ENCODE measurements around the gene RALBP1.
"Not testable (repeated sequence)": the region's sequence is repeated elsewhere in the genome, so short reads cannot be mapped to it uniquely, and the experiment has no call there.

The RALBP1 gene

GRCh38 chr18:9482790-9483189 lies 7.5 kb downstream of the RALBP1 start:
- peaks cover 0 to 9% of the 10 kb centered on the region in 2 donors for H3K36me3 ChIP-seq (ENCODE audit: control insufficient read depth in 1 of 2, insufficient read depth in 2 of 2, low read length in 2 of 2)
- no peaks in the 10 kb centered on the region for H3K27me3 ChIP-seq (ENCODE audit: low read depth, low read length)
- no peaks in the 10 kb centered on the region for H3K9me3 ChIP-seq (ENCODE audit: control insufficient read depth in 1 of 2, low read length in 2 of 2)
- H3K4me1 ChIP-seq (ENCODE audit: control insufficient read depth in 1 of 2, insufficient read depth in 2 of 2, low read length in 2 of 2) = peaks cover 0 to 7% of the 10 kb centered on the region in 2 donors
- H3K27ac ChIP-seq (ENCODE audit: low read length) = no peak overlapping the region
- H3K4me3 ChIP-seq (ENCODE audit: low read depth in 1 of 2, low read length in 2 of 2) = no peak overlapping the region

GRCh38 chr18:9483526-9483925 lies 8.2 kb downstream of the RALBP1 start:
- Histone ChIP-seq H3K27ac (ENCODE audit: low read length) (no peak overlapping the region), H3K36me3 (ENCODE audit: control insufficient read depth in 1 of 2, insufficient read depth in 2 of 2, low read length in 2 of 2) (peaks cover 0 to 4% of the 10 kb centered on the region in 2 donors), H3K27me3 (ENCODE audit: low read depth, low read length) (no peaks in the 10 kb centered on the region), H3K4me3 (ENCODE audit: low read depth in 1 of 2, low read length in 2 of 2) (no peak overlapping the region), H3K4me1 (ENCODE audit: control insufficient read depth in 1 of 2, insufficient read depth in 2 of 2, low read length in 2 of 2) (peaks cover 0 to 7% of the 10 kb centered on the region in 2 donors), H3K9me3 (ENCODE audit: control insufficient read depth in 1 of 2, low read length in 2 of 2) (no peaks in the 10 kb centered on the region)

GRCh38 chr18:9484856-9485255 lies 9.5 kb downstream of the RALBP1 start:
- not testable (repeated sequence) for H3K27ac ChIP-seq (ENCODE audit: low read length); H3K36me3 ChIP-seq (ENCODE audit: control insufficient read depth in 1 of 2, insufficient read depth in 2 of 2, low read length in 2 of 2); H3K4me1 ChIP-seq (ENCODE audit: control insufficient read depth in 1 of 2, insufficient read depth in 2 of 2, low read length in 2 of 2); H3K4me3 ChIP-seq (ENCODE audit: low read depth in 1 of 2, low read length in 2 of 2); H3K27me3 ChIP-seq (ENCODE audit: low read depth, low read length); H3K9me3 ChIP-seq (ENCODE audit: control insufficient read depth in 1 of 2, low read length in 2 of 2)

- H3K27me3 ChIP-seq (ENCODE audit: low read depth, low read length) = no peaks in the 10 kb centered on the region
- no peak overlapping the region for H3K27ac ChIP-seq (ENCODE audit: low read length)
- H3K4me1 ChIP-seq (ENCODE audit: control insufficient read depth in 1 of 2, insufficient read depth in 2 of 2, low read length in 2 of 2) = no peaks in the 10 kb centered on the region
- no peaks in the 10 kb centered on the region for H3K9me3 ChIP-seq (ENCODE audit: control insufficient read depth in 1 of 2, low read length in 2 of 2)
- no peak overlapping the region for H3K4me3 ChIP-seq (ENCODE audit: low read depth in 1 of 2, low read length in 2 of 2)
- no peaks in the 10 kb centered on the region for H3K36me3 ChIP-seq (ENCODE audit: control insufficient read depth in 1 of 2, insufficient read depth in 2 of 2, low read length in 2 of 2)
Observed at GRCh38 chr18:9488538-9488937, 13.2 kb downstream of the RALBP1 start.

GRCh38 chr18:9494778-9495331 lies 19.5 kb downstream of the RALBP1 start:
- no peaks in the 10 kb centered on the region for H3K36me3 ChIP-seq (ENCODE audit: control insufficient read depth in 1 of 2, insufficient read depth in 2 of 2, low read length in 2 of 2)
- no peak overlapping the region for H3K4me3 ChIP-seq (ENCODE audit: low read depth in 1 of 2, low read length in 2 of 2)
- H3K4me1 ChIP-seq (ENCODE audit: control insufficient read depth in 1 of 2, insufficient read depth in 2 of 2, low read length in 2 of 2) = no peaks in the 10 kb centered on the region
- no peaks in the 10 kb centered on the region for H3K27me3 ChIP-seq (ENCODE audit: low read depth, low read length)
- H3K9me3 ChIP-seq (ENCODE audit: control insufficient read depth in 1 of 2, low read length in 2 of 2) = no peaks in the 10 kb centered on the region
- no peak overlapping the region for H3K27ac ChIP-seq (ENCODE audit: low read length)

GRCh38 chr18:9495465-9495864 lies 20.2 kb downstream of the RALBP1 start:
- Histone ChIP-seq H3K36me3 (ENCODE audit: control insufficient read depth in 1 of 2, insufficient read depth in 2 of 2, low read length in 2 of 2) (no peaks in the 10 kb centered on the region), H3K27ac (ENCODE audit: low read length) (no peak overlapping the region), H3K4me1 (ENCODE audit: control insufficient read depth in 1 of 2, insufficient read depth in 2 of 2, low read length in 2 of 2) (no peaks in the 10 kb centered on the region), H3K4me3 (ENCODE audit: low read depth in 1 of 2, low read length in 2 of 2) (no peak overlapping the region), H3K27me3 (ENCODE audit: low read depth, low read length) (no peaks in the 10 kb centered on the region), H3K9me3 (ENCODE audit: control insufficient read depth in 1 of 2, low read length in 2 of 2) (no peaks in the 10 kb centered on the region)

- no peaks in the 10 kb centered on the region for H3K4me1 ChIP-seq (ENCODE audit: control insufficient read depth in 1 of 2, insufficient read depth in 2 of 2, low read length in 2 of 2)
- no peak overlapping the region for H3K27ac ChIP-seq (ENCODE audit: low read length)
- H3K27me3 ChIP-seq (ENCODE audit: low read depth, low read length) = no peaks in the 10 kb centered on the region
- H3K36me3 ChIP-seq (ENCODE audit: control insufficient read depth in 1 of 2, insufficient read depth in 2 of 2, low read length in 2 of 2) = no peaks in the 10 kb centered on the region
- no peak overlapping the region for H3K4me3 ChIP-seq (ENCODE audit: low read depth in 1 of 2, low read length in 2 of 2)
- no peaks in the 10 kb centered on the region for H3K9me3 ChIP-seq (ENCODE audit: control insufficient read depth in 1 of 2, low read length in 2 of 2)
Observed at GRCh38 chr18:9495916-9496705, 20.8 kb downstream of the RALBP1 start.

GRCh38 chr18:9506046-9506792 lies 30.9 kb downstream of the RALBP1 start:
- Histone ChIP-seq H3K27ac (ENCODE audit: low read length) (no peak overlapping the region), H3K4me3 (ENCODE audit: low read depth in 1 of 2, low read length in 2 of 2) (no peak overlapping the region), H3K27me3 (ENCODE audit: low read depth, low read length) (no peaks in the 10 kb centered on the region), H3K4me1 (ENCODE audit: control insufficient read depth in 1 of 2, insufficient read depth in 2 of 2, low read length in 2 of 2) (peaks cover 0 to 6% of the 10 kb centered on the region in 2 donors), H3K9me3 (ENCODE audit: control insufficient read depth in 1 of 2, low read length in 2 of 2) (no peaks in the 10 kb centered on the region), H3K36me3 (ENCODE audit: control insufficient read depth in 1 of 2, insufficient read depth in 2 of 2, low read length in 2 of 2) (no peaks in the 10 kb centered on the region)

GRCh38 chr18:9507565-9508088 lies 32.3 kb downstream of the RALBP1 start:
- peaks cover 0 to 6% of the 10 kb centered on the region in 2 donors for H3K4me1 ChIP-seq (ENCODE audit: control insufficient read depth in 1 of 2, insufficient read depth in 2 of 2, low read length in 2 of 2)
- H3K36me3 ChIP-seq (ENCODE audit: control insufficient read depth in 1 of 2, insufficient read depth in 2 of 2, low read length in 2 of 2) = no peaks in the 10 kb centered on the region
- H3K27ac ChIP-seq (ENCODE audit: low read length) = no peak overlapping the region
- H3K4me3 ChIP-seq (ENCODE audit: low read depth in 1 of 2, low read length in 2 of 2) = no peak overlapping the region
- H3K27me3 ChIP-seq (ENCODE audit: low read depth, low read length) = no peaks in the 10 kb centered on the region
- no peaks in the 10 kb centered on the region for H3K9me3 ChIP-seq (ENCODE audit: control insufficient read depth in 1 of 2, low read length in 2 of 2)

- no peak overlapping the region for H3K4me3 ChIP-seq (ENCODE audit: low read depth in 1 of 2, low read length in 2 of 2)
- no peak overlapping the region for H3K27ac ChIP-seq (ENCODE audit: low read length)
- peaks cover 0 to 6% of the 10 kb centered on the region in 2 donors for H3K4me1 ChIP-seq (ENCODE audit: control insufficient read depth in 1 of 2, insufficient read depth in 2 of 2, low read length in 2 of 2)
- H3K9me3 ChIP-seq (ENCODE audit: control insufficient read depth in 1 of 2, low read length in 2 of 2) = no peaks in the 10 kb centered on the region
- no peaks in the 10 kb centered on the region for H3K36me3 ChIP-seq (ENCODE audit: control insufficient read depth in 1 of 2, insufficient read depth in 2 of 2, low read length in 2 of 2)
- no peaks in the 10 kb centered on the region for H3K27me3 ChIP-seq (ENCODE audit: low read depth, low read length)
Observed at GRCh38 chr18:9508446-9509025, 33.2 kb downstream of the RALBP1 start.

GRCh38 chr18:9513971-9514512 lies 38.7 kb downstream of the RALBP1 start:
- H3K4me3 ChIP-seq (ENCODE audit: low read depth in 1 of 2, low read length in 2 of 2) = no peak overlapping the region
- no peak overlapping the region for H3K27ac ChIP-seq (ENCODE audit: low read length)
- H3K36me3 ChIP-seq (ENCODE audit: control insufficient read depth in 1 of 2, insufficient read depth in 2 of 2, low read length in 2 of 2) = peaks cover 0 to 11% of the 10 kb centered on the region in 2 donors
- peaks cover 0 to 10% of the 10 kb centered on the region in 2 donors for H3K4me1 ChIP-seq (ENCODE audit: control insufficient read depth in 1 of 2, insufficient read depth in 2 of 2, low read length in 2 of 2)
- H3K9me3 ChIP-seq (ENCODE audit: control insufficient read depth in 1 of 2, low read length in 2 of 2) = no peaks in the 10 kb centered on the region
- H3K27me3 ChIP-seq (ENCODE audit: low read depth, low read length) = no peaks in the 10 kb centered on the region

All from muscle layer of duodenum (tissue), 2 donors.